K562 (cell line): ENCODE measurements around the gene GLIS1.

Experiments used
- CEBPB ChIP-seq: fragments of 450-650 bp; IDR thresholded peaks from 2 replicates; pipeline ENCODE4 v1.6.1; 2016; ENCODE audit warnings: missing genetic modification characterization, missing compliant biosample characterization
- EP300 ChIP-seq: IDR thresholded peaks from 2 replicates; pipeline ENCODE4 v1.6.1; 2012; ENCODE audit warnings: low read length, improper control_type of control experiment
- GATAD2B ChIP-seq: fragments of 450-650 bp; IDR thresholded peaks from 2 replicates; pipeline ENCODE4 v1.6.1; 2017; ENCODE audit warnings: mild to moderate bottlenecking, borderline replicate concordance
- MCM7 ChIP-seq, 2 experiments: fragments of 450-650 bp; IDR thresholded peaks; 2 replicates each; pipeline ENCODE4 v1.6.1; 2016 to 2018
- PHF21A ChIP-seq: fragments of 450-650 bp; IDR thresholded peaks from 2 replicates; pipeline ENCODE4 v1.6.1; 2017; ENCODE audit warnings: low read depth, borderline replicate concordance
- TF ChIP-seq, protein P1 (sequence below): fragments of 450-650 bp; IDR thresholded peaks from one replicate; pipeline ENCODE4 v1.6.1; 2018; ENCODE audit warnings: mild to moderate bottlenecking, moderate library complexity; ENCODE audit not compliant: partially characterized antibody
- TF ChIP-seq, protein P2 (sequence below), 3 experiments: IDR thresholded peaks in 2 of 3; conservative IDR thresholded peaks in 1 of 3; 2 replicates each; pipeline ENCODE4 v1.5.1; 2011 to 2012; ENCODE audit warnings: low read length in 3 of 3, mild to moderate bottlenecking in 3 of 3, control low read depth in 2 of 3, improper control_type of control experiment in 1 of 3, inconsistent platforms in 1 of 3, low read depth in 1 of 3, mixed read lengths in 1 of 3, moderate library complexity in 1 of 3; ENCODE audit not compliant: insufficient read depth in 2 of 3
- TF ChIP-seq, protein P3 (sequence below): sonication (generic); formaldehyde crosslinking; IDR thresholded peaks from 2 replicates; pipeline ENCODE4 v1.8.0; 2022; ENCODE audit warnings: missing genetic modification reagents, mild to moderate bottlenecking, borderline replicate concordance

DNA sequence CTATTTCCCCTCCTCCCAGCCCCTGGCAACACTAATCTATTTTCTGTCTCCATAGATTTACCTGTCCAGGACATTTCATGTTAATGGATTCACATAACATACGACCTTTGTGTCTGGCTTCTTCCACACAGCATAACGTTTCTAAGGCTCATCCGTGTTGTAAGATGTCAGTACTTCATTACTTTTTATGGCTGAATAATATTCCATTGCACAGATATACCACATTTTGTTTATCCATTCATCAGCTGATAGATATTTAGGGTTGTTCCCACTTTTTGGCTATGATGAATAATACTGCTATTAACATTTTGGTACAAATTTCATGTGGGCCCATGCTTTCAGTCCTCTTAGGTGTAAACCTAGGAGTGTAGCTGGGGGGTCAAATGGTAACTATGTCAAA is 38.2 kb downstream of the GLIS1 start:
- TF ChIP-seq, protein P1, sequence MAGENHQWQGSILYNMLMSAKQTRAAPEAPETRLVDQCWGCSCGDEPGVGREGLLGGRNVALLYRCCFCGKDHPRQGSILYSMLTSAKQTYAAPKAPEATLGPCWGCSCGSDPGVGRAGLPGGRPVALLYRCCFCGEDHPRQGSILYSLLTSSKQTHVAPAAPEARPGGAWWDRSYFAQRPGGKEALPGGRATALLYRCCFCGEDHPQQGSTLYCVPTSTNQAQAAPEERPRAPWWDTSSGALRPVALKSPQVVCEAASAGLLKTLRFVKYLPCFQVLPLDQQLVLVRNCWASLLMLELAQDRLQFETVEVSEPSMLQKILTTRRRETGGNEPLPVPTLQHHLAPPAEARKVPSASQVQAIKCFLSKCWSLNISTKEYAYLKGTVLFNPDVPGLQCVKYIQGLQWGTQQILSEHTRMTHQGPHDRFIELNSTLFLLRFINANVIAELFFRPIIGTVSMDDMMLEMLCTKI, result no peak
- TF ChIP-seq, protein P2, sequence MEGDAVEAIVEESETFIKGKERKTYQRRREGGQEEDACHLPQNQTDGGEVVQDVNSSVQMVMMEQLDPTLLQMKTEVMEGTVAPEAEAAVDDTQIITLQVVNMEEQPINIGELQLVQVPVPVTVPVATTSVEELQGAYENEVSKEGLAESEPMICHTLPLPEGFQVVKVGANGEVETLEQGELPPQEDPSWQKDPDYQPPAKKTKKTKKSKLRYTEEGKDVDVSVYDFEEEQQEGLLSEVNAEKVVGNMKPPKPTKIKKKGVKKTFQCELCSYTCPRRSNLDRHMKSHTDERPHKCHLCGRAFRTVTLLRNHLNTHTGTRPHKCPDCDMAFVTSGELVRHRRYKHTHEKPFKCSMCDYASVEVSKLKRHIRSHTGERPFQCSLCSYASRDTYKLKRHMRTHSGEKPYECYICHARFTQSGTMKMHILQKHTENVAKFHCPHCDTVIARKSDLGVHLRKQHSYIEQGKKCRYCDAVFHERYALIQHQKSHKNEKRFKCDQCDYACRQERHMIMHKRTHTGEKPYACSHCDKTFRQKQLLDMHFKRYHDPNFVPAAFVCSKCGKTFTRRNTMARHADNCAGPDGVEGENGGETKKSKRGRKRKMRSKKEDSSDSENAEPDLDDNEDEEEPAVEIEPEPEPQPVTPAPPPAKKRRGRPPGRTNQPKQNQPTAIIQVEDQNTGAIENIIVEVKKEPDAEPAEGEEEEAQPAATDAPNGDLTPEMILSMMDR (IDR thresholded peaks at IDR 0.05 in 2 of 3, conservative IDR thresholded peaks at IDR 0.05 in 1 of 3; ENCODE audit: insufficient read depth in 2 of 3, low read depth in 1 of 3, low read length in 3 of 3), result no peak
- TF ChIP-seq PHF21A, result no peak
- TF ChIP-seq, protein P3, sequence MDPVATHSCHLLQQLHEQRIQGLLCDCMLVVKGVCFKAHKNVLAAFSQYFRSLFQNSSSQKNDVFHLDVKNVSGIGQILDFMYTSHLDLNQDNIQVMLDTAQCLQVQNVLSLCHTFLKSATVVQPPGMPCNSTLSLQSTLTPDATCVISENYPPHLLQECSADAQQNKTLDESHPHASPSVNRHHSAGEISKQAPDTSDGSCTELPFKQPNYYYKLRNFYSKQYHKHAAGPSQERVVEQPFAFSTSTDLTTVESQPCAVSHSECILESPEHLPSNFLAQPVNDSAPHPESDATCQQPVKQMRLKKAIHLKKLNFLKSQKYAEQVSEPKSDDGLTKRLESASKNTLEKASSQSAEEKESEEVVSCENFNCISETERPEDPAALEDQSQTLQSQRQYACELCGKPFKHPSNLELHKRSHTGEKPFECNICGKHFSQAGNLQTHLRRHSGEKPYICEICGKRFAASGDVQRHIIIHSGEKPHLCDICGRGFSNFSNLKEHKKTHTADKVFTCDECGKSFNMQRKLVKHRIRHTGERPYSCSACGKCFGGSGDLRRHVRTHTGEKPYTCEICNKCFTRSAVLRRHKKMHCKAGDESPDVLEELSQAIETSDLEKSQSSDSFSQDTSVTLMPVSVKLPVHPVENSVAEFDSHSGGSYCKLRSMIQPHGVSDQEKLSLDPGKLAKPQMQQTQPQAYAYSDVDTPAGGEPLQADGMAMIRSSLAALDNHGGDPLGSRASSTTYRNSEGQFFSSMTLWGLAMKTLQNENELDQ, result no peak
- no peak for TF ChIP-seq EP300
- TF ChIP-seq GATAD2B, result no peak
- no peak for TF ChIP-seq MCM7 (IDR thresholded peaks at IDR 0.05)
- no peak for TF ChIP-seq CEBPB (tag)
